ENCODE results near the gene UNCX.
"Not testable (repeated sequence)": the region's sequence is repeated elsewhere in the genome, so short reads cannot be mapped to it uniquely, and the experiment has no call there.

Gene UNCX

GRCh38 chr7:1189986-1190772 lies 42.5 kb upstream of the UNCX start:
- TF ChIP-seq CTCF (IDR thresholded peaks at IDR 0.05; ENCODE audit: low read depth, low read length, poor library complexity, severe bottlenecking): no peak
- no peak for TF ChIP-seq EZH2phosphoT487 (IDR thresholded peaks at IDR 0.05; ENCODE audit: borderline replicate concordance, low read length)
- peaks cover 6% of the 10 kb centered on the region for H3K4me1 ChIP-seq (ENCODE audit: control insufficient read depth, low read length)
- peaks cover 13% of the 10 kb centered on the region for H3F3A ChIP-seq (ENCODE audit: control insufficient read depth, insufficient read depth)
- peaks cover 8% of the 10 kb centered on the region for H3K27me3 ChIP-seq (ENCODE audit: control insufficient read depth, low read length)
- no peak overlapping the region for H3K4me3 ChIP-seq (ENCODE audit: low read length)
- peaks cover 12% of the 10 kb centered on the region; the same call in 1 of the 2 replicates for H3K9me3 ChIP-seq (ENCODE audit: control insufficient read depth, insufficient read depth, low read length)
- no peaks in the 10 kb centered on the region for H3K79me2 ChIP-seq (ENCODE audit: control insufficient read depth, low read length)
- no peaks in the 10 kb centered on the region for H4K20me1 ChIP-seq (ENCODE audit: control insufficient read depth, insufficient read depth, low read depth, low read length)
- H3K36me3 ChIP-seq (ENCODE audit: control insufficient read depth, low read length): no peaks in the 10 kb centered on the region
- no peaks in the 10 kb centered on the region for H3K9me2 ChIP-seq (replicated peaks; ENCODE audit: control insufficient read depth, low read length)
- no peak overlapping the region for H3K27ac ChIP-seq (ENCODE audit: low read depth, low read length)
- H3K4me2 ChIP-seq (ENCODE audit: low read length): no peak overlapping the region

GRCh38 chr7:1192171-1192676 lies 40.4 kb upstream of the UNCX start:
- no peak overlapping the region for H3K27ac ChIP-seq (ENCODE audit: low read depth, low read length)
- peaks cover 6% of the 10 kb centered on the region for H3K4me1 ChIP-seq (ENCODE audit: control insufficient read depth, low read length)
- peaks cover 12% of the 10 kb centered on the region; the same call in 1 of the 2 replicates for H3K9me3 ChIP-seq (ENCODE audit: control insufficient read depth, insufficient read depth, low read length)
- H3K36me3 ChIP-seq (ENCODE audit: control insufficient read depth, low read length): no peaks in the 10 kb centered on the region
- H3K4me2 ChIP-seq (ENCODE audit: low read length): no peak overlapping the region
- H3K79me2 ChIP-seq (ENCODE audit: control insufficient read depth, low read length): no peaks in the 10 kb centered on the region
- no peak overlapping the region for H3K4me3 ChIP-seq (ENCODE audit: low read length)
- no peaks in the 10 kb centered on the region for H3K9me2 ChIP-seq (replicated peaks; ENCODE audit: control insufficient read depth, low read length)
- H4K20me1 ChIP-seq (ENCODE audit: control insufficient read depth, insufficient read depth, low read depth, low read length): no peaks in the 10 kb centered on the region
- H3K27me3 ChIP-seq (ENCODE audit: control insufficient read depth, low read length): peaks cover 8% of the 10 kb centered on the region
- H3F3A ChIP-seq (ENCODE audit: control insufficient read depth, insufficient read depth): peaks cover 13% of the 10 kb centered on the region
- TF ChIP-seq EZH2phosphoT487 (IDR thresholded peaks at IDR 0.05; ENCODE audit: borderline replicate concordance, low read length) (no peak), CTCF (IDR thresholded peaks at IDR 0.05; ENCODE audit: low read depth, low read length, poor library complexity, severe bottlenecking) (peak; percentile 10)

GRCh38 chr7:1193593-1194424 lies 38.9 kb upstream of the UNCX start:
- TF ChIP-seq CTCF (IDR thresholded peaks at IDR 0.05; ENCODE audit: low read depth, low read length, poor library complexity, severe bottlenecking) (peak; percentile 66), EZH2phosphoT487 (IDR thresholded peaks at IDR 0.05; ENCODE audit: borderline replicate concordance, low read length) (no peak)
- Histone ChIP-seq H3K36me3 (ENCODE audit: control insufficient read depth, low read length) (no peaks in the 10 kb centered on the region), H3K79me2 (ENCODE audit: control insufficient read depth, low read length) (no peaks in the 10 kb centered on the region), H4K20me1 (ENCODE audit: control insufficient read depth, insufficient read depth, low read depth, low read length) (no peaks in the 10 kb centered on the region), H3K9me2 (replicated peaks; ENCODE audit: control insufficient read depth, low read length) (no peaks in the 10 kb centered on the region), H3K27me3 (ENCODE audit: control insufficient read depth, low read length) (peaks cover 8% of the 10 kb centered on the region), H3K4me1 (ENCODE audit: control insufficient read depth, low read length) (peaks cover 6% of the 10 kb centered on the region), H3F3A (ENCODE audit: control insufficient read depth, insufficient read depth) (peaks cover 7% of the 10 kb centered on the region), H3K4me3 (ENCODE audit: low read length) (no peak overlapping the region), H3K9me3 (ENCODE audit: control insufficient read depth, insufficient read depth, low read length) (peaks cover 7% of the 10 kb centered on the region; the same call in 1 of the 2 replicates), H3K4me2 (ENCODE audit: low read length) (no peak overlapping the region), H3K27ac (ENCODE audit: low read depth, low read length) (no peak overlapping the region)

GRCh38 chr7:1196441-1196840 lies 36.2 kb upstream of the UNCX start:
- H3F3A ChIP-seq (ENCODE audit: control insufficient read depth, insufficient read depth); H3K79me2 ChIP-seq (ENCODE audit: control insufficient read depth, low read length); H3K4me2 ChIP-seq (ENCODE audit: low read length); H4K20me1 ChIP-seq (ENCODE audit: control insufficient read depth, insufficient read depth, low read depth, low read length); H3K9me3 ChIP-seq (ENCODE audit: control insufficient read depth, insufficient read depth, low read length); H3K4me3 ChIP-seq (ENCODE audit: low read length); H3K36me3 ChIP-seq (ENCODE audit: control insufficient read depth, low read length); H3K27me3 ChIP-seq (ENCODE audit: control insufficient read depth, low read length); H3K9me2 ChIP-seq (replicated peaks; ENCODE audit: control insufficient read depth, low read length); H3K27ac ChIP-seq (ENCODE audit: low read depth, low read length); H3K4me1 ChIP-seq (ENCODE audit: control insufficient read depth, low read length): not testable (repeated sequence)

Data from DOHH2 (cell line).